ENCODE results near the gene MARCHF2.
"Not testable (repeated sequence)": the region's sequence is repeated elsewhere in the genome, so short reads cannot be mapped to it uniquely, and the experiment has no call there.

MARCHF2 gene

DNA sequence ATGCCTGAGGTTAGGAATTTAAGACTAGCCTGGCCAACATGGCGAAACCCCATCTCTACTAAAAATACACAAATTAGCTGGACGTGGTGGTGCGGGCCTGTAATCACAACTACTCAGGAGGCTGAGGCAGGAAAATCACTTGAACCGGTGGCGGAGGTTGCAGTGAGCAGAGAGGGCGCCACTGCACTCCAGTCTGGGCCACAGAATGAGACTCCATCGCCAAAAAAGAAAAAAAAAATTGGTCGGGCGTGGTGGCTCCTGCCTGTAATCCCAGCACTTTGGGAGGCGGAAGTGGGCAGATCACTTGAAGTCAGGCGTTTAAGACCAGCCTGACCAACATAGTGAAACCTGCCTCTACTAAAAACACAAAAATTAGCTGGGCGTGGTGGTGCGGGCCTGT, 2.4 kb upstream of the MARCHF2 start:
- DNase-seq (ENCODE audit: low spot score): not testable (repeated sequence)

DNA sequence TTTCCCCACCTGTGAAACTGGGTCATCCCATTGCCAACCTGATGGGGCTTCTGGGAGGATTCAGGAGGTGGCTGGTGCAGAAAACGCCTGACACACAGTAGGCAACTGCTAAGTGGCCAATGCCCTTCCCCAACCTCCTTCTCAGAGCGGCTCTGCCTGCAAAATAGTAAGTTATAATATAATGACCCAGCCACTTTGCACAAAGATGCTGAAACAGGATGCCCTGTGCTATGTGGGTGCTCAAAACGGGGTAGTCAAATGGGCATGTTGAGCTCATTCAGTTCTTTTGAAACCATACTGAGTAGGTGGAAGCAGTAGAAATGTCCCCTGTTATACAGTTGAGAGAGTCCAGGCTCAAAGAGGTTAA, 507 bp downstream of the MARCHF2 start:
- no peak for DNase-seq (ENCODE audit: low spot score)

DNA sequence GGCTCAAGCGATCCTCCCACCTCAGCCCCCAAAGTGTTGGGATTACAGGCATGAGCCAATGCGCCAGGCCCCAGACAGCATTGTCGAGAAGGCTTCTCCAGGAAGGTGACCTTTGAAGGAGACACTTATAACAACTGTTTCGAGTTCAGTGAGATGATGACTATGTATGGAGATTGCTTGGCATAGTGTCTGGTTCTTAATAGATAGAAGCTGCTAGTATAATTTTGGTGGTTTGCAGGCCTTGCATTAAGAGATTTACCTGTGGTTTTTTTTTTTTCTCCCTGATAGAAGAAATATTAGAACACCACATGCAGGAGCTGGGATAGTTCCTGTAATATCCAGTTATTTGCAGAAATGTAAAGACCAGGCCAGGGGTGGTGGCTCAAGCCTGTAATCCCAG, 3.7 kb downstream of the MARCHF2 start:
- DNase-seq (ENCODE audit: low spot score): no peak

GRCh38 chr19:8421484-8422461, 8.7 kb downstream of the MARCHF2 start:
- DNase-seq (ENCODE audit: low spot score): no peak

DNA sequence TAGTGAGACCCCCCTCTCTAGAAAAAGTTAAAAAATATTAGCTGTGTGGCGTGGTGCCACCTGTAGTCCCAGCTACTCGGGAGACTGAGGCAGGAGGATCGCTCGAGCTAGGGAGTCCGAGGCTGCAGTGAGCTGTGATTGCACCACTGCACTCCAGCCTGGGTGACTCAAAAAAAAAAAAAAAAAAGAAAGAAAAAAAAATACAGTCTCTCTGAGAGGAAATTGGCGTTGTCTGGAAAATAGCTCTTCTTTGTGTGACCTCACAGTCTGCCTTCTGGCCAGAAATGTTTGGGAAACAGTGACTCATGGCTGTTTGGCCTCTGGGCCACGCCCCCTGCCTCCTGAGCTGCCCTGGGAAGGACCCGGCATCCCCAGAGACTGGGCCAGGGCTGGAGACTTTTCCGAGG, 10.7 kb downstream of the MARCHF2 start:
- DNase-seq (ENCODE audit: low spot score): no peak

- not testable (repeated sequence) for DNase-seq (ENCODE audit: low spot score)
These were observed 12.2 kb downstream of the MARCHF2 start for GRCh38 chr19:8425331-8425730.

- no peak for DNase-seq (ENCODE audit: low spot score)
These were observed 13.2 kb downstream of the MARCHF2 start for GRCh38 chr19:8426283-8426682.

GRCh38 chr19:8429044-8429443, 15.9 kb downstream of the MARCHF2 start:
- DNase-seq (ENCODE audit: low spot score): no peak

- no peak for DNase-seq (ENCODE audit: low spot score)
These were observed 16.7 kb downstream of the MARCHF2 start for GRCh38 chr19:8429826-8430225.

DNA sequence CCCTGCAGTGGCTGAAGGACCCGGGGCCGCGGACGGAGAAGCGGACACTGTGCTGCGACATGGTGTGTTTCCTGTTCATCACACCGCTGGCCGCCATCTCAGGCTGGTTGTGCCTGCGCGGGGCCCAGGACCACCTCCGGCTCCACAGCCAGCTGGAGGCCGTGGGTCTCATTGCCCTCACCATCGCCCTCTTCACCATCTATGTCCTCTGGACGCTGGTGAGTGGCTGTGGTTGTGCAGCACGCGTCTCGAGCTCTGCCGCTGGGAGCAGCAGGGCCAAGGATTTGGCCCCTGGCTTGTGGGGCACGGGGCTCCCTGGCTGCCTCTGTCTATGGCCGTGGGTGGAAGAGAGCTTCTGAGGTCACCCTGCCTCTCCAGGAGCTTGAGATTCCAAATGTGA, 17.5 kb downstream of the MARCHF2 start:
- no peak for DNase-seq (ENCODE audit: low spot score)

DNA sequence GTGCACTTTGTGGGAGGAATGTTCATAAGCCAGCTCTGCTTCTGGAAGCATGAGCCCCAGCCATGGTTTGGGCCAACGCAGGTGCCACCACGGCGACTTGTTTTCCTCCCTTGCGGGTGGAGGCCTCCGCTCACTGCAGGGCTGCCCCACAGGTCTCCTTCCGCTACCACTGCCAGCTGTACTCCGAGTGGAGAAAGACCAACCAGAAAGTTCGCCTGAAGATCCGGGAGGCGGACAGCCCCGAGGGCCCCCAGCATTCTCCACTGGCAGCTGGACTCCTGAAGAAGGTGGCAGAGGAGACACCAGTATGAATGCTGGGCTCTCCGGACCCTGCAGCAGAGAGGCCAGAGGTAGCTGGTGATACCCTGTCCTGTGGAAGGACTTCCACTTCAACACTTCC, 25.1 kb downstream of the MARCHF2 start:
- DNase-seq (ENCODE audit: low spot score): no peak

DNA sequence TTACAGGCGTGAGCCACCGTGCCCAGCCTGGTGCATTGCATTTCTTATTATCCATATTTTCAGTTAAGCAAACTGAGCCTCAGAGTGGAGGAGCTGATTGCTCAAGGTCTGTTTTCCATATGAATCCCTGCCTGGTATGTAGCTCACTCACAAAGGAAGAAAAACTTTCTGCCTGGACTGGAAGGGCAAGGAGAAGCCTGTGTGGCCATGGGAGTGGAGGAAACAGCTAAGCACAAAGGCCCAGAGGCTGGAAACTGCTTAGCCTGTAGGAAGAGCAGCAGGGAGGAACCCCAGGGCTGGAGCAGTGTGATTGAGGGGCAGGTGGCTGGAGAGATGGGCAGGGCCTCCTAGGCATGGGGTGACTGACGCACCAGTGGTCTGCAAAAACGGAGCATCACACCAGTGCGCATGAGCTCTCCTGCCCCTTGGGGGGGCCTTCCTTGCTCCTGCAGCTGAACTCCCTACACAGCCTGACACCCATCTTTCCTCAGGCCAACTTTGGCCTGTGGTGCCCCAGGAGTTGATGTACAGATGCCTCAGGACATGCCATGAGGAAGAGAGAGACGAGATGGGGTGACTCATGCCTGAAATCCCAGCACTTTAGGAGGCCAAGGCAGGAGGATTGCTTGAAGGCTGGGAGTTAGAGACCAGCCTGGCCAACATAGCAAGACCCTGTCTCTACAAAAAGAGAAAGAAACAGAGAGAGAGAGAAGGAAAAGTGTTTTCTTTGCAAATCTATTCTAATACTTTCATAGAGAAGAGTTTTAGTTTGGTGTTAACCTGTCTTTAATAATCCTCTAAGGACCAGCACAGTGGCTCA, 28.8 kb downstream of the MARCHF2 start:
- DNase-seq (ENCODE audit: low spot score): no peak

- not testable (repeated sequence) for DNase-seq (ENCODE audit: low spot score)
These were observed 31.1 kb downstream of the MARCHF2 start for GRCh38 chr19:8444140-8444676.

DNA sequence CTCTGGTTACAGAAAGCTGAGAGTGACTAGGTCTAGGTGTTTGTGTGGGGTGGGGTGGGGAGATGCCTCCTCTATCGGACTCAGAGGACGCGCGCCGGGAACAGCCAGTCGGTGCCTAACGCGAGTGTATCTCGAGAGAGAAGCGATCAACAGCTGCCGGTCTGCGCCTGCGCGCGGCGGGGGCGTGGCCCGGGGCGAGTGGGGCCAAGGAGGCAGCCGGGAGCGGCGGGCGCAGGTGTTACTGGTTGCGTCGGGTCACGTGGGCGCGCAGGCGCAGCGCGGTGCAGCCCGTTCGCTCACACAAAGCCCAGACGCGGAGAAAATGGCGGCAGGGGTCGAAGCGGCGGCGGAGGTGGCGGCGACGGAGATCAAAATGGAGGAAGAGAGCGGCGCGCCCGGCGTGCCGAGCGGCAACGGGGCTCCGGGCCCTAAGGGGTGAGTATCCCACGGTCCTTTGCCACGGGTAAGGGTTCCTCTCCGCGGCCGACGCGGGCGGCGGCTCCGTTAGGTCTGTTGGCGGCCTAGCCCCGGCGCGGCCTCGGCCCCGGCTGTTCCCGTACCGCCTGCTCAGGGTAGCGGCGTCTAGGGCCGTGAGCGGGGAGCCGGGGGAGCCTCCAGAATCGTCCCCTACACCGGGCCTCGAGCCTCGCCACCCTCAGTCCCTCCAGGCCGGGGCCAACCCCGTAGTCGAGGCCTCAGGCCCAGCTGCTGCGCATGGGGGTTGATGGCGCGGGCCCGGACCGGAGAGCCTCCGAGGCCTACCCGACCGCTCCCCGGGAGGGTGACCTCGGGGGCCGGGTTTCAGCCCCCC, 31.8 kb downstream of the MARCHF2 start, which contains the start of gene HNRNPM:
Gene HNRNPM (plus strand): TSS at position 299 of the 811 bp plus-strand sequence. CDS start 24 bp downstream, at position 323.
- peak; percentile 100 for DNase-seq (ENCODE audit: low spot score)

DNA sequence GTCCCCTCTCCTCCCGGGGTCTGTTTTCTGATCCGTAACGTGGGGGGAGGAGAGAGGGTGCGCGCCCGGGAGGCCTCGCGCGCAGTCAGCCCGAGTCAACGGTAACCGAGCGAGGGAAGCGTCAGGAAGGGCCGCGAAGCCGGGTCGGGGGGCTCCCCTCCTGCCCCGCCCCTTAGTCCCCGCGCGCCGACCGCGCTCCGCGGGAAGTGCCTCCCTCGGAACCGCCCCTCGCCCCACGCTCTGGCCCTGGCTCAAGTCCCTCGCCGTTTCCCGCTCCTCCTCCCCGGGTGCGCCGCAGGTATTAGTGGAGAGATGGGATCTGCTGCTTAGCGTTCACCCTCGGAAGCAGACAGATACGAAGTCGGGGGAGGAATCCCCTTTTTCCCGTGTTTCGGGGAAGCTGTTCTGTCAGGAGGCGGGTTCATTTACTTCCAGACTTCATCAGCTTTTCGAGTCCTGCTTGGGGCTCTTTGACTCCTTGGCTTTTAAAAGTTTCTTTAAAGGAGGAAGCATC, 32.4 kb downstream of the MARCHF2 start:
- peak; percentile 50 for DNase-seq (ENCODE audit: low spot score)

GRCh38 chr19:8446061-8446709, 33.1 kb downstream of the MARCHF2 start:
- DNase-seq (ENCODE audit: low spot score): no peak

- DNase-seq (ENCODE audit: low spot score): no peak
These were observed 36.7 kb downstream of the MARCHF2 start for GRCh38 chr19:8449830-8450229.

DNA sequence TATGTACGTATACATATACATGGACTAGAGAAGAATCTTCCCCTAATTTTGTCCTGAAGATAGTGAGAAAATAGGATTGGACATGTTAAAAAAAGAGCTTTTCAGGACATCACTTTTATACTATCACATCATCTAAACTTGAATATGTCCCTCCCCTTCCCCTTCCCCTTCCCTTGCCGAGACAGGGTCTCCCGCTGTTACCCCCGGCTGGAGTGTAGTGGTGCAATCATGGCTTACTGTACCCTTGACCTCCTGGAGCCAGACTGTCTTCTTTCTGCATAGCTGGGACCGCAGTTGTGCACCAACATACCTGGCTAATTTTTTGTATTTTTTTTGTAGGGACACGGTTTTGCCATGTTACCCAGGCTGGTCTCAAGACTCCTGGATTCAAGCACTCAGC, 38.3 kb downstream of the MARCHF2 start:
- DNase-seq (ENCODE audit: low spot score): no peak

DNA sequence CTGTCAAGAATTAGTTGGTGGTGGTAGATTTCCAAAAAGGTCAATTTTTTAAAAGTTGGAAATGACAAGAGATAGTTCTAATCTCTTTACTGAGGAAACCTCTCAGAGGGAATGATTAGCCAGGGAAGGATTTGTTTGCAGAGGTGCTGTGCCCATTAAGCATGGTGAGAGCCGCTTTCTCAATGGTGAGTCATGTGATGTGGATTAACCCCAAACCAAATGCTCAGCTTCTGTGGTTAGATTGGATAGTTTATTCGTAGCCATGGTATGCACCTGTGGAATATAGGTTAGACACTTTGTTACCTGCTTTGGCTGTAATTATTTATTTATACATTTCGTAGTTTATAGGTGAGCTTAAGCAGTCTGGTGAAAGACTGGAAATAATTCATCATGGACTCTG, 38.8 kb downstream of the MARCHF2 start:
- no peak for DNase-seq (ENCODE audit: low spot score)

DNA sequence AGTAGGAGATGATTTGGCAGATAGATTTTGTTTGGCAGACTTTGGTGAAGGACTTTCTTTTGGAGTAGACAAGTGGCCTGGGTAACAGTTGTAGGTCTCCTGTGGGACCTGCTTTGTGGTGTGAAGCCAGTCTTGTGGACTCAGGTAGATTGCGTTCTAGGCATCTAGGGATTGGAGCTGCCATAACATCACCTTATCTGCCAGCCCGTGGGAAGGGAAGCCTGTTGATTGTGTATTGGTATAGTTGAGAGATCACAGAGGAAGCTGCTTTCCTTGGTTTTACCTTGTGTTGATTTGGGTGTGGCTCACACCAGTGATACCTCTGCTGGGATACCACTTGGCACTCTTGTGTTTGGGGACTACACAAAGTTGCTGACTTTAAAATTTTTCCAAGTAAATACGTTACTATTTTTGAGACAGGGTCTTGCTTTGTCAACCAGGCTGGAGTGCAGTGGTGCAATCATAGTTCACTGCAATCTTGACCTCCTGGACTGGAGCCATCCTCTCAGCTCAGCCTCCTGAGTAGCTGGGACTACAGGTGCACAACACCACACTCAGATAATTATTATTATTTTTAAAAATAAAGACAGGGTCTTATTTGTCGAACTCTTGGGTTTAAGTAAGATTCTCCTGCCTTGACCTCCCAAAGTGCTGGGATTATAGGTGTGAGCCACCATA, 39.5 kb downstream of the MARCHF2 start:
- DNase-seq (ENCODE audit: low spot score): no peak
